Sciatic nerve (tissue), 2 donors: ENCODE results near the gene DOP1A. TPM values are rescaled to one million over a fixed set of nuclear protein-coding genes. Genes with fewer than 3 reads are reported as not detected.

Experiments used
- ATAC-seq: fragments of 200-7000 bp; cut with Tn5 transposase; one replicate; pipeline ENCODE4 v1.9.1; 2020; ENCODE audit warnings: mild to moderate bottlenecking, moderate library complexity
- DNase-seq: peaks from one replicate; pipeline ENCODE4 v3.0.0-alpha.2; 2020; ENCODE audit warnings: low spot score
- intact Hi-C: fragments of 100-400 bp; cut with DNase I; formaldehyde crosslinking; loops from one replicate; pipeline ENCODE4 v1.14.2; 2022
- total RNA-seq: library from RNA; stranded (reverse); fragmentation: NEBNext Ultra II Directional; extraction: Animal tissue kit (Norgen Biotek cat#: 25700); gene quantifications from one replicate; pipeline ENCODE4 v1.2.1, GENCODE V29; 2021
- donor health status: DM: no; HTN: no; CAD: no.
- donor health status: DM: no; HTN: no; CAD: no.

DOP1A gene
- total RNA-seq, 1 donor from 2014 or later = 42.7 TPM

- ATAC-seq (no peak), DNase-seq (no peak)
- intact Hi-C loops = no loop called here
Observed at GRCh38 chr6:83192456-83192855, 125.0 kb downstream of the DOP1A start.

GRCh38 chr6:83192871-83193746 is 125.6 kb downstream of the DOP1A start, which contains the start of the genes PGM3 and RWDD2A:
Gene PGM3, minus strand, starts transcription at chr6:83193265. Its CDS starts 2,253 bp downstream, at chr6:83191012.
Gene RWDD2A, plus strand, starts transcription at chr6:83193357. Its CDS starts 1,095 bp downstream, at chr6:83194452.
- DNase-seq (peak; percentile 93), ATAC-seq (peak; percentile 99)
- intact Hi-C loops = no loop called here

GRCh38 chr6:83193747-83194566 is 126.5 kb downstream of the DOP1A start:
- intact Hi-C loops = no loop called here
- DNase-seq = peak; percentile 68
- ATAC-seq = peak; percentile 73

GRCh38 chr6:83198486-83199172 is 131.2 kb downstream of the DOP1A start:
- ATAC-seq (no peak), DNase-seq (no peak)
- intact Hi-C loops = no loop called here

DNA sequence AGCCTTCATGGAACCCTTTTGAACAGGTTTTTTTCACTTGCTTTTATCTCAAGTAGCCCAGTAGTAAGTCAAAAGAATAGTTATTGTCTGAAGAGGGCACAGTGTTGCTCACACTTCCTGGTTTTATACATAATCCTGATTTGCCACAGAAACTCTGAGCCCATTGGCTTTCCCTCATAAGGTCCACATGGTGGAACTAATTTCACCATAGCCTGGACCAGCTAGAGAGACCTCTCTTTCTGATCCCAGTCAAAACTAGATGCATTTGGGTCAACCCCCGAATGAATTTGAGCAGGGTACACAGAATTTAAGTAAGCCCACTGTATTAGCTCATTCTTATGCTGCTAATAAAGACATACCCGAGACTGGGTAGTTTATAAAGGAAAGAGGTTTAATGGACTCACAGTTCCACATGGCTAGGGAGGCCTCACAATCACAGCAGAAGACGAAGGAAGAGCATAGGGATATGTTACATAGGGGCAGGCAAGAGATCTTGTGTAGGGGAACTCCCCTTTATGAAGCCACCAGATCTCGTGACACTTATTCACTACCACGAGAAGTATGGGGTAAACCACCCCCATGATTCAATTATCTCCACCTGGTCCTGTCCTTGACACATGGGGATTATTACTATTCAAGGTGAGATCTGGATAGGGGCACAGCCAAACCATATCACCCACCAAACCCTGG is 131.8 kb downstream of the DOP1A start:
- ATAC-seq = no peak
- intact Hi-C loops = no loop called here

DNA sequence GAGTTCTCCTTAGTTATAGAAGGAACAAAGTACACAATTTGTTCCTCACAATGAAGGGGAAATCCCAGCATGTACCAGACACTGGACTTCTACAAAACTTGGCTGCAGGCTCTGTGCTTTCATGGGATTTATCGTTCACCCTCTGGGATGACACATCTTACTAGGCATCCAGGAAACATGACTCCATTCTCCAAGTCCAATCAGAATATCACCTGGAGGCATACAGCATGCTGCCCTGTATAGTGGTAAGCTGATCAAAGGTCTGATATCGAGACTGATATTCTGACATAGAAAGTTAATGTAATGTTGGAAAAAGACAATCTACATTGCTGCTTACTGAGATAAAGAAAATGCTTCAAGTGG is 132.4 kb downstream of the DOP1A start:
- no peak for ATAC-seq
- intact Hi-C loops = no loop called here
- no peak for DNase-seq

More for the DNA sequence above, 131.8 kb downstream of the DOP1A start:
- no peak for DNase-seq

GRCh38 chr6:83202031-83202430 is 134.6 kb downstream of the DOP1A start:
- intact Hi-C loops = no loop called here
- ATAC-seq = no peak
- DNase-seq = no peak

DNA sequence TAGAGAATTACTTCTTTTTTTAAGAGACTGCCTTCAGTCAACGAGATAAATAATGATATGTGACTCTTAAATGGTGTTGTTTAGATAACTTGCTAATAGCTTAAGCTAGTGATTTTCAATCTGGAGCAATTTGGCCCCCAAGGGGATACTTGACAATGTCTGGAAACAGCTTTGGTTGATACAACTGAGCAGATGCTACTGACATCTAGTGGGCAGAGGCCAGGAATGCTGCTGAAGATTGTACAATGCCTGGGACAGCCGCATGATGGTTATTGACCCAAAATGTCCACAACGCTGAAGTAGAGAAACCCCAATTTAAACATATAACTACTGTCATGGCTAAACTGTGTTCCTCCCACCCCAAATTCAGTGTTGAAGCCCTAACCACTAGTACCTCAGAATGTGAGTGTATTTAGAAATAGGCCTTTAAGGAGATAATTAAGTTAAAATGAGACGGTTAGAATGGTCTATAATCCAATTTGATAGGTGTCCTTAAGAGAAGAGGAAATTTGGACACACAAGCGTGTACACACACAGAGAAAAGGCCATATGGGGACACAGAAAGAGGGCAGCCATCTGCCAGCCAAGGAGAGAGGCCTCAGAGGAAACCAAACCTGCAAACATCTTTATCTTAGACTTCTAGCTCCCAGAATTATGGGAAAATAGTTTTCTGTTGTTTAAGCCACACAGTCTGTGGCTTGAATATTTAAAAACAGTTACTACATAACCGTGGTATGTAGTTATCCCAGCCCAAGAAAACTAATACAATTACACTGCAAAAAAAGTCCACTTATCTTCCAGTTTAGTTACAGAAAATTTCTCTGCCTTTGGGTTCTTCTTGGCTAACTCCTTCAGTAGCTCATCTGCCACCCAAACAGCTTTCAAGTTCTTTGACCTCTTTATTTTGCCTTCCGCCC is 147.9 kb downstream of the DOP1A start:
- ATAC-seq (peak; percentile 96), DNase-seq (peak; percentile 62)
- intact Hi-C loops = loop anchor here (5.0 kb wide), 2 partner anchors 148 to 297 kb away; partner anchors contain the start of genes DOP1A, PRSS35 and UBE3D

DNA sequence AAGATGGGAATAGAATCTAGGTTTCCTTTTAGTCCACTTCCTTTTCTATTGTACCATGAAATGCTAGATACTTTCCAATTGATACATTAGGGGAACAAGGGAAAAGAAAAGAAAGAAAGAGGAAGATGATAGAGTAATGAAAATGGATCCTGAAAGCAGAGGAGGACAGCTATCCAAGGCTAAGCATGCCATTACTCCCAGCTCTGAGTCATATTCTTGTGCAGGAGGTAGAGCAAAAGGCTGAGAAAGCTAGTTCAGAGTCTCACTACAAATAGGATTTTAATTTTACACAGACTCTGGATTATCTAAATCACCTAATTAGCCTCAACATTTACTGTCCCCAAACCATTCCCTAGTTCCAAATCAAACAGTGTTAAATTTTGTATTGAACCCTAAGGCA is 149.3 kb downstream of the DOP1A start:
- intact Hi-C loops = loop anchor here (5.0 kb wide), 2 partner anchors 150 to 295 kb away; partner anchors contain the start of genes DOP1A, PRSS35 and UBE3D
- no peak for DNase-seq
- ATAC-seq = no peak

Other genes starting within 250 kb of the DOP1A start
- 11.3 TPM for gene UBE3D, start 1.8 kb upstream of the DOP1A start, total RNA-seq
- 37.2 TPM for gene PGM3, start 125.6 kb downstream of the DOP1A start, total RNA-seq
- gene RWDD2A, start 125.7 kb downstream of the DOP1A start, total RNA-seq = 4.5 TPM